Measurements from ENCODE around the gene VPS37C.

VPS37C gene

DNA sequence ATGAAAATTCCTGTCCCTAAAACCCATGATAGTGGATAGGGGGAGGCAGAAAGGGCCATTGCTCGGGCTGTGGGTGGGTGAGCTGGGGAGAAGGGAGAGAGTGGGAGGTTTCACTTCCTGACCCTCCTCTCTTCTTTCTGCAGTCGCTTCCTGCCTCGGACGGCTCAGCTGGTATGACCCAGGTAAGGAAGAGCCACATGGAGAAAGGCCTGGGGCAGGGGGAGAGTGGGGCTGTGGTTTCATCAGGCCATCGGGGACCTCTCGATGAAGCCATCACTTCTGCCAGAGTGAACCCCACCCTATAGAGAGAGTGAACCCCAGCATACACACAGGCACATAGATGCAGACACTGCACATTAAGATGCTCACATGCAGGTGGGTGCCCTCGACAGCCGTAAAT lies 46.3 kb downstream of the VPS37C start:
- H3K27ac ChIP-seq = no peak overlapping the region
- TF ChIP-seq, protein P1, sequence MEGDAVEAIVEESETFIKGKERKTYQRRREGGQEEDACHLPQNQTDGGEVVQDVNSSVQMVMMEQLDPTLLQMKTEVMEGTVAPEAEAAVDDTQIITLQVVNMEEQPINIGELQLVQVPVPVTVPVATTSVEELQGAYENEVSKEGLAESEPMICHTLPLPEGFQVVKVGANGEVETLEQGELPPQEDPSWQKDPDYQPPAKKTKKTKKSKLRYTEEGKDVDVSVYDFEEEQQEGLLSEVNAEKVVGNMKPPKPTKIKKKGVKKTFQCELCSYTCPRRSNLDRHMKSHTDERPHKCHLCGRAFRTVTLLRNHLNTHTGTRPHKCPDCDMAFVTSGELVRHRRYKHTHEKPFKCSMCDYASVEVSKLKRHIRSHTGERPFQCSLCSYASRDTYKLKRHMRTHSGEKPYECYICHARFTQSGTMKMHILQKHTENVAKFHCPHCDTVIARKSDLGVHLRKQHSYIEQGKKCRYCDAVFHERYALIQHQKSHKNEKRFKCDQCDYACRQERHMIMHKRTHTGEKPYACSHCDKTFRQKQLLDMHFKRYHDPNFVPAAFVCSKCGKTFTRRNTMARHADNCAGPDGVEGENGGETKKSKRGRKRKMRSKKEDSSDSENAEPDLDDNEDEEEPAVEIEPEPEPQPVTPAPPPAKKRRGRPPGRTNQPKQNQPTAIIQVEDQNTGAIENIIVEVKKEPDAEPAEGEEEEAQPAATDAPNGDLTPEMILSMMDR (IDR thresholded peaks at IDR 0.05) = no peak
- no peak for TF ChIP-seq ZFX (IDR thresholded peaks at IDR 0.05; ENCODE audit: borderline replicate concordance)

DNA sequence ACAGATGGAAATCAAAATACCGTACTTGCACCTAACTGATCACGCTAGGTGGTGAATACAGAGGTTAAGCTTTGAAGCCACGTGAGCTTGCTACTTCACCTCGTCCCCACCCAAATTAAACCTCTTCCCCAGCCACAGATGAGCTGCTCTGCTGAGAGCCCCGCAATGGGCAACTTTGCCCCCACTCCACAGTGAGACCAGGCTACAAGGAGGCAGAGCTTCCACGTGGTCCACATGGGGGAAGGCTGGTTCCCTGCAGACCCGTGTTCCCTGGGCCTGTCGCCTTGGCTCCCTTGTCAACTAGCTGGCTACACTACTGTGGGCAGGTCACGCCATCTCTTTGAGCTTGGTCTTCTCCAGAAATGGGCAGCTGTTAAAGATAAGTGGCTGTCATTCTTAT lies 48.0 kb downstream of the VPS37C start:
- H3K27ac ChIP-seq = no peak overlapping the region
- TF ChIP-seq ZFX (IDR thresholded peaks at IDR 0.05; ENCODE audit: borderline replicate concordance) = no peak
- TF ChIP-seq, protein P1 (IDR thresholded peaks at IDR 0.05) = no peak

DNA sequence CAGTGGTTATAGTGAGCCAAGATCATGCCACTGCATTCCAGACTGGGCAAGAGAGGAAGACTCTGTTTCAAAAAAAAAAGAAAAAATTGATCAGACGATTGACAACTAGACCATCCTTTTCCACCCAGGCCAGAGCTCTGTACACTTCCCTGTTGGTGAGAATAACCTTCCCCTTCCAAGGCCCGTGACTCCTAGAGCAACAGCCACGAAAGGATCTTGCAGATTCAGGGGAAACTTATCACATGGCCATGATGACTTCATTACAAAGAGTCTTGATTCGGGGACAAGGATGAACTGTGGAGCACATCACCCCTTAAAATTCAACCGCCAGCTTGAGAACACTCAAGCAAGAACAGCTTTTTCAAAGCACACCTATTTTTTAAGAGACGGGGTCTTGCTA lies 48.7 kb downstream of the VPS37C start:
- TF ChIP-seq, protein P1 (IDR thresholded peaks at IDR 0.05) = no peak
- no peak for TF ChIP-seq ZFX (IDR thresholded peaks at IDR 0.05; ENCODE audit: borderline replicate concordance)
- no peak overlapping the region for H3K27ac ChIP-seq

DNA sequence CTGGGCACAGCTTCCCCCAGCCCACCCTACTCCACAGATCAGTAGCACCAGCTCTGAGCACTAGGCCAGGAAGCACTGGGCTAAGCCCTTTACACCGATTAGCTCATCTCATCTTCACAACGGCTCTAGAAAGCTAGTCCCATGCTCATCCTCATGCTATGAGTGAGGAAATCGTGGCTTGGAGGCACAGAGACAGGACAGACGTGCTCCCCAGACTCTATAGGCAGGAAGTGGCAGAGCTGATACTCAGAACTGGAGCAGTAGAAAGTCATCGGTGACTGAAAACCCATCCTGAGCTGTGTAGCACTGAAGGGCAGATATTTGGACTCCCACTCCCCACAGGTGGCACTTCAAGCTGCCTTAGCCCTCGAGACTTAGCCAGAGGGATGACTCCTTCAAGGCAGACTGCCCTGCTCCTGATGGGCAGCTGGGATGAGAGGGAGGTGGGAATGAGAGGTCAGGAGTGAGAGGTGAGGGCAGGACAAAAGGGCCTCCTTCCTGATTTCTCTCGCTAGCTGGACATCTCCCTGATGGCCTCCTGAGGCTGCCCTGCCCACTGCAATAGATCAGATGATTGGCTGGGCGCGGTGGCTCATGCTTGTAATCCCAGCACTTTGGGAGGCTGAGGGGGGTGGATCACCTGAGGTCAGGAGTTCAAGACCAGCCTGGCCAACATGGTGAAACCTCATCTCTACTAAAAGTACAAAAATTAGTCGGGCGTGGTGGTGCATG lies 49.3 kb downstream of the VPS37C start:
- H3K27ac ChIP-seq = no peak overlapping the region
- TF ChIP-seq ZFX (IDR thresholded peaks at IDR 0.05; ENCODE audit: borderline replicate concordance) = no peak
- TF ChIP-seq, protein P1 (IDR thresholded peaks at IDR 0.05) = no peak

DNA sequence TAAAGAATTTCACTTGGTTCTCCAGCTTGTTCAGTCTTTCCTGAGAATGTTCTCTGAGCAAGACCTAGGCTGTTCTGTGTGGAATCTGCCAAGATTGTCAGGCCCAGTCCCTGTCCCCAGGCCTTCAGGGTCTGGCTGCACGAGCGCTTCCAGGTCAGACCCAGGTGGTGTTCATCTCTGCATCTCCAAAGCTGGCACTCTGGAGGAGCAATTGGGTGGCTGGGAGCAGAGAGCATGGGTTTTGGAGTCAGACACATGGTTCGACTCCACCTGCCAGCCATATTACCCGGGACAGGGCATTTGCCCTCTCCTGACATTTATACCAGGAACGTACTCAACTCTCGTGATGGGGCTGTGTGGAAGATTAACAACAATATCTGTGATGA lies 50.2 kb downstream of the VPS37C start:
- no peak overlapping the region for H3K27ac ChIP-seq
- TF ChIP-seq, protein P1 (IDR thresholded peaks at IDR 0.05) = no peak
- TF ChIP-seq ZFX (IDR thresholded peaks at IDR 0.05; ENCODE audit: borderline replicate concordance) = no peak

DNA sequence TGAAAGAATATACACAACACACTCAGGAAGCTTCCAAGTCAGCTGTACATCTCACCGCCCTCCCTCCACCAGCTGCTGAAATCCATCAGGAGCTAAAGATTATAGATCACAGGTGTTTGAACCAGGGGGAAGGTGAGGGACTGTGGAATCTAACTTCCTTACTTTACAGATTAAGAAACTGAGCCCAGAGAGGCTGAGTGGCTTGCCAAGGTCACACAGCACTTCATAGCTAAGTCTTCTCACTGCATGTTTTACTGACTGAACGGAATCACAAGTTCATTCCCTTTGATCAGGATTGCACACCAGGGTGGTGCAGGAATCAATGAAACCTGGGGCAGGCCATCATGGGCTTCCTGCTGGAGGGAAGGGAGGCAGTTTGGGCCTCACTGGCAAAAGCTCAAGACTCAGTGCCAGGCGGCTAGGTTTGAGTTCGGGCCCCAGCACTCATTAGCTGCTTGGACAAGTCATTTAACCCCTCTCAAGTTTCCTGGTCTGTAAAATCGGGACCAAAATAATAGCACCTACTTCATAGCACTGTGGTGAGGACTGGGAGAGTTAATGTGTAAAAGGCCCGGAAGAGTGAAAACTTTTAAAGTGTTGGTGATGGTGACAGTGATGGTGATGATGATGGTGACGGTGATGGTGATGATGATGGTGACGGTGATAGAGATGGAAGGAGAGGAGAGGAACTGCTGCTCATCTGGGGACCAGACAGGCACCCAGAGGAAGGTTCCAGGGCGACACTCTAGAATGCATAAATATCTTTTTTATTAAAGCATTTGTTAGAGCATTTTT lies 50.8 kb downstream of the VPS37C start:
- H3K27ac ChIP-seq = no peak overlapping the region
- no peak for TF ChIP-seq ZFX (IDR thresholded peaks at IDR 0.05; ENCODE audit: borderline replicate concordance)
- TF ChIP-seq, protein P1 (IDR thresholded peaks at IDR 0.05) = no peak

DNA sequence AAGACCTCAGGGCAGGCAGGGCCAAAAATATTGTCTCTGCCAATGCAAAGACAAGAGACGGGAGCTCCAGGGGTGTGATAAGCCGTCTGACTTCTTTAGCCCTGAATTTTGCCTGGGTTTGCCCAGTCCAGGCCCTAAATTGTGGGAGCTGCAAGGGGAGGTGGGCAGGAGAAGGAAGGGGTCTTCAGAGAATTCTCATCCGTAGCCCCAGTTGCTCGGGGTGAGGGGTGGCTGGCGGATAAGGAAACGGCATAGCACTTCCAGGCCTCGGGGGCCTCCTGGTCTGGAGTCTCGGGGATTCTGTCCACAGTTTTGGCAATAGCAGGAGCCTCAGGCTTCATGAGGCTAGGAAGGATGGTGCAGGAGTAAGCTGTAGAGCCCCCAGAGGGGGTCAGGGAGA lies 51.6 kb downstream of the VPS37C start:
- H3K27ac ChIP-seq = no peak overlapping the region
- TF ChIP-seq, protein P1 (IDR thresholded peaks at IDR 0.05) = no peak
- no peak for TF ChIP-seq ZFX (IDR thresholded peaks at IDR 0.05; ENCODE audit: borderline replicate concordance)

Data from 22Rv1 (cell line).